Measurements from ENCODE around the gene KIF12.
"Not testable (repeated sequence)": the region's sequence is repeated elsewhere in the genome, so short reads cannot be mapped to it uniquely, and the experiment has no call there.

KIF12 gene

DNA sequence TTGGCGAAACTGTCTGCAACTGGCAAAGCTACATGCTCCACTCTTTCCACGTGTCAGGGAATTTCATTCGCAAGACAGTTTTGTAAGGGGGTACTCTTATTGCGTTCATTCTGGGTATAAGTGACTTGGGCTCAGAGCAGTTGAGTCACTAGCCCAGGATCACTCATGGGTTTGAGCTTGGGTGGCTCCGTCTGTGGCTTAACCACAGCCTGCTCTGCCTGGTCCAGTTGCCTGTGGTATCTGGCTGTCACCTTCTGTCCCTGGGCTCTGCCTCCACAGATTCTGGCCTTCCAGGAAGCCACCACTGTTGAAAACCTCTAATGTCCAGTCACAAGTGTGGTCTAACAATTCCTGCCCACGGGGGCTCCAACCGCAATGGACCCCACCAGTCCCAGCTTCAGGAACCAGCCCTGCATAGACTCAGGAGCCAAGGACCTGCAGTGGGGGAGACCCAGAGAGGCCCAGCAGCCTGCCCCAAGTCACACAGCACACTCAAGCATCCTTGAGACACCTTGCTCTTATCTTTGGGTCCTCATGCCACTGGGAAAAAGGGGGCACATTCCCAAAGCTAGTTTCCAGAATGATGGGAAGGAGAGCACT lies 10.4 kb downstream of the KIF12 start:
- TF ChIP-seq, protein P1, sequence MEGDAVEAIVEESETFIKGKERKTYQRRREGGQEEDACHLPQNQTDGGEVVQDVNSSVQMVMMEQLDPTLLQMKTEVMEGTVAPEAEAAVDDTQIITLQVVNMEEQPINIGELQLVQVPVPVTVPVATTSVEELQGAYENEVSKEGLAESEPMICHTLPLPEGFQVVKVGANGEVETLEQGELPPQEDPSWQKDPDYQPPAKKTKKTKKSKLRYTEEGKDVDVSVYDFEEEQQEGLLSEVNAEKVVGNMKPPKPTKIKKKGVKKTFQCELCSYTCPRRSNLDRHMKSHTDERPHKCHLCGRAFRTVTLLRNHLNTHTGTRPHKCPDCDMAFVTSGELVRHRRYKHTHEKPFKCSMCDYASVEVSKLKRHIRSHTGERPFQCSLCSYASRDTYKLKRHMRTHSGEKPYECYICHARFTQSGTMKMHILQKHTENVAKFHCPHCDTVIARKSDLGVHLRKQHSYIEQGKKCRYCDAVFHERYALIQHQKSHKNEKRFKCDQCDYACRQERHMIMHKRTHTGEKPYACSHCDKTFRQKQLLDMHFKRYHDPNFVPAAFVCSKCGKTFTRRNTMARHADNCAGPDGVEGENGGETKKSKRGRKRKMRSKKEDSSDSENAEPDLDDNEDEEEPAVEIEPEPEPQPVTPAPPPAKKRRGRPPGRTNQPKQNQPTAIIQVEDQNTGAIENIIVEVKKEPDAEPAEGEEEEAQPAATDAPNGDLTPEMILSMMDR (IDR thresholded peaks at IDR 0.05; ENCODE audit: insufficient read depth, missing control alignments): no peak
- DNase-seq (ENCODE audit: insufficient read length, low spot score): no peak
- no peak for FAIRE-seq

DNA sequence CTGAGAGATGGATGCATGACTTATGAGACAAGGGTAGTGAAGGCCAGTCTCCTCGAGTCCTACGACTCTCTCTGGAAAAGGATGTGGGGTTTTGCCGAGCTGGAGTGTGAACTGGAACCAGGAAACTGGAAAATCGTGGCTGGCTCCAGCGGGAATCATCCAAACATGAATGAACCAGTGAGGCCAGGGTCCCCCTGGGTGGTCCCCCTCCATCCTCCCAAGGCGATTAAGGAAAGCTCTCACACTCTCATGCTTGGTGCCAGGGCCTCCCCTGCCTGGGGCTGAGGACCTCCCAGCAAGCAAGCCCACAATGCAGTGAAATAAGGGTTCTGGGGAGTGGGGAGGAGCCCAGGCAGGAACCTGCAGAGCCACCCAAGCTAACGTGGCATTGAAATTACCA lies 11.4 kb downstream of the KIF12 start:
- no peak for DNase-seq (ENCODE audit: insufficient read length, low spot score)
- FAIRE-seq: no peak
- TF ChIP-seq, protein P1 (IDR thresholded peaks at IDR 0.05; ENCODE audit: insufficient read depth, missing control alignments): no peak

DNA sequence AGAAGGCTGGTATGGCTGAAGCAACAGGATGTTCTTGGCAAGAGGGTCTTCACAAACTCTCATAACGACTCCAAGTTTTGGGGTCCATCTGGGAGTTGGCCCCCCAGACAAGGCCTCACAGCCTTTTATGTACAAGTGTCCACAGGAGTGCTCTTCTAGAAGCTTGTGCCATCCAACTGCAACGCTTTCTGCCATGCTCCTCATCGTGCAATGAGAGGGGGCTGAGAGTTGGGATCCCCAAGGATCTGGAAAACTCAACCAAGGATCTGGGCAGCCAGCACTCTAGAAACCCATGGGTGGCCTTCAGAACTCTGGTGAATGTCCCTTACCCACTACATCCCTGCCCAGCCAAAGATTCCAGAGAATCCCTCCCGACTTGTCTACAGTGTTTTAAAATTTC lies 12.5 kb downstream of the KIF12 start:
- TF ChIP-seq, protein P1 (IDR thresholded peaks at IDR 0.05; ENCODE audit: insufficient read depth, missing control alignments): no peak
- DNase-seq (ENCODE audit: insufficient read length, low spot score) (no peak), FAIRE-seq (no peak)

DNA sequence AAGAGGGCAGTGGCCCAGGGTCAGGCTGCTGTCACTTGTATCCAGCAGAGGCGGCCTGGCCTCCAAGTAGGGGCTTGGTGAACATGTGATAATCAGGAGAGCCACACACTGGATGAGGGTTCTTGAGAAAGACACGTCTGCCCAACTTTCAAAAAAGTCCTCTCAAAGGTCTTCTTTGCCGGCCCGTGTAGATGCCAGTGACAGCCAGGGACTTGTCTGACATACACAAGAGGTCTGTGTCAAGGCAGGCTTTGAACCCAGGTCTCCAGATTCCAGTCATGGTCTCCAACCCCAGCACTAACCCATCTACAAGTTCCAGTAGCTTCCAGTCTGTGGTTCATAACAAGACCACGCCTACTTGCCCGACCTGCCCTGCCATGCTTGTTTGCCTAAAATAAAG lies 13.1 kb downstream of the KIF12 start:
- no peak for DNase-seq (ENCODE audit: insufficient read length, low spot score)
- FAIRE-seq: no peak
- TF ChIP-seq, protein P1 (IDR thresholded peaks at IDR 0.05; ENCODE audit: insufficient read depth, missing control alignments): no peak

DNA sequence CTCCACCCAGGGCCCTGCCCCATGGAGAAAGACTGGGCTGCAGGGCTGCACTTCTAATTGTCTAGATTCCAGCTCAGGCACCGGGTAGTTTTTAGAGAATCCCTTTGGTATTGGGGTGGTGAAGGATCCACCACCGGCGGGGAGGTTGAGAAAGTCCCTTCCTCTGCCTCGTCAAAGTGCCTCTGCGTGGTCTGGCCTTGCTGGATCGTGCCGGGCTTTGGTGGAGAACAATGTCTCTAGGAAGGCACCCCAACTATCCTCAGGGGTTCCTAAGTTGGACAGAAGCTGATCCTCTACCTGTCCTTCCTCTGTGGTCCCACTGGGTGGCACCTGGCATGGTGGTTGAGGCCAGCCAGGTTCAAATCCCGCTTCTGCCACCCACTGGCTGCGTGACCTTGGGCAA lies 13.7 kb downstream of the KIF12 start:
- TF ChIP-seq, protein P1 (IDR thresholded peaks at IDR 0.05; ENCODE audit: insufficient read depth, missing control alignments): no peak
- no peak for DNase-seq (ENCODE audit: insufficient read length, low spot score)
- no peak for FAIRE-seq

DNA sequence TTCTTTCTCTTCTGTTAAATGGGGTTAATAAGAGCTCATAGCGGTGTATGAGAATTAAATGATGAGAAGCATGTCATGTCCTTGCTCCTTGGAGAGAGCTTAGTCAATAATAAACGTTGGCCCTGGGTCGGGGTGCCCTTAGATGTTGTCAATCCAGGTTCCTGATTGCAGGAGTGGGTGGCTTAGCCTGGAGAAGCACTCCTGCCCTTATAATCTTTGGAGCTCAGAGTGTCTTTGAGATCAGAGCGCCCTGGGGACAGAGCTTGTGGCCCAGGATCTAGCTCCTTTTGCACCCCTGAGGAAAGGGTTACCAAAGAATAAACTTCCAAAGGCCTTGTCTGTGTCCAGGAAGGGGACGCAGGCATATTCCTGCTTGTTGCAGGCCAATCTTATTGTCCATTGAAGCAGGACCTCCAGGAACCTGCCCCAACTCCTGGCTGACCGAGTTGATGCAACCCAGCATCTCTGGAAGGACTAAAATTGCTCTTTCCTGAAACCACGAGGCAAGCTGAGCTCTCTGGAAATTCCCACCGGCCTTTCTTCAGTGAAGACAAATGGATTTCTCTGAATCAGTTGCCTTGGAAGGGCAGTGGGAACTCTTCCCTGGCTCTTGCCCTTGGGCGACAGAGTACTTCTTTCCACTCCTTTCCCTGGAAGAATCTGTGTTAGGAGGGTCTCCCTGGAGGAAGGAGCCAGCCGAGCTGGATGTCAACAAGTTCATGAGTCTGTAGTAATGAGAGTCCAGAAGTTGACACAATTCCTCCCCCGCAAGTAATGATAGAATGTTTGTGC lies 14.6 kb downstream of the KIF12 start:
- DNase-seq (ENCODE audit: insufficient read length, low spot score): no peak
- no peak for FAIRE-seq
- TF ChIP-seq, protein P1 (IDR thresholded peaks at IDR 0.05; ENCODE audit: insufficient read depth, missing control alignments): no peak

DNA sequence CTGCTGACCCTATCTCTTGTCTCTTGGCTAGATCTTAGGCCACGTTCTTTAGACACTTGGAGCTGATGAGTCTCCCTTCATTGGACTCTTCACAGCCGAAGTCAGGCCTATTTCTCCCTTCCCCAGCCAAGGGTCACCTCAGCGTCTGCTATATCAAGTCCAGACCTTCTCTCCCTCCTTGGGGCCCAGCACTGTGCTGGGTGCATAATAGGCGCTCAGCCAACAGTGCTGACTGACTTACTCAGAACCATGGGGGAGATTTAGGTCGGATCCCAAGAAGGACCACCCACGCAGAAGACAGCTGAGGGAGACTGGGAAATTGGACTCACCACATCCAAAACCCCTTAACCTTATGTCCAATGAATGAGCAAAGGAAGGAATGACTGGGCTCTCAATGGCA lies 15.4 kb downstream of the KIF12 start:
- no peak for DNase-seq (ENCODE audit: insufficient read length, low spot score)
- TF ChIP-seq, protein P1 (IDR thresholded peaks at IDR 0.05; ENCODE audit: insufficient read depth, missing control alignments): no peak
- no peak for FAIRE-seq

DNA sequence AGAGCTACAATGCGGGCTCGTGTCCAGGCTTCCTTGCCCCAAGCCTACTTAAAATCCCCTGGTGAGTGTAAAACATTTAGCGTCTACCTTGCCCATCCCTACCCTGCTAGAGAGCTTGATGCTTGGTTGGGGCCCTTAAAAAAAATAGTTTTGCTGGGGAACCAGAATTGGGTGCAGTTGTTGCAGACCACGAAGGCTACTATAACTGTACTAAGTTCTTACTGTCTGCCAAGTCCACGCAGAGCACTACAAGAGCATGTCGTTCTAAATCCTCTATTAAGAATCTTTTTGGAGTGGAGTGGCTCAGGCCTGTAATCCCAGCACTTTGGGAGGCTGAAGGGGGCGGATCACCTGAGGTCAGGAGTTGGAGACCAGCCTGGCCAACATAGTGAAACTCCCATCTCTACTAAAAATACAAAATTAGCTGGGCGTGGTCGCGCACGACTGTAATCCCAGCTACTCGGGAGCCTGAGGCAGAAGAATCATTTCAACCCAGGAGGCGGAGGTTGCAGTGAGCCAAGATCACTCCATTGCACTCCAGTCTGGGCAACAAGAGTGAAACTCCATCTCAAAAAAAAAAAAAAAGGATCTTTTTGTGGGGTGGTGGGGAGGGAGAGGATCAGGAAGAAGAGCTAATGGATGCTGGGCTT lies 16.2 kb downstream of the KIF12 start:
- not testable (repeated sequence) for FAIRE-seq; DNase-seq (ENCODE audit: insufficient read length, low spot score)

All from D721Med (cell line).